ENCODE results near the gene ZNF385B.

ZNF385B gene

GRCh38 chr2:179769323-179769722 lies 92.1 kb downstream of the ZNF385B start:
- Histone ChIP-seq H3K36me3 (ENCODE audit: insufficient read depth, low read depth, low read length) (no peaks in the 10 kb centered on the region), H3K9ac (ENCODE audit: low read depth, low read length) (no peak overlapping the region)

GRCh38 chr2:179768765-179769164 lies 92.6 kb downstream of the ZNF385B start:
- Histone ChIP-seq H3K36me3 (ENCODE audit: insufficient read depth, low read depth, low read length) (no peaks in the 10 kb centered on the region), H3K27me3 (ENCODE audit: insufficient read depth, low read length) (no peaks in the 10 kb centered on the region), H3K27ac (ENCODE audit: low read length) (no peak overlapping the region)

More at GRCh38 chr2:179769323-179769722, 92.1 kb downstream of the ZNF385B start:
- H3K27ac ChIP-seq (ENCODE audit: low read length), result no peak overlapping the region
- no peaks in the 10 kb centered on the region for H3K9me3 ChIP-seq (ENCODE audit: insufficient read depth, low read depth, low read length)
- H3K4me3 ChIP-seq (ENCODE audit: low read length), result no peak overlapping the region
- peaks cover 13% of the 10 kb centered on the region; the same call in 1 of the 2 replicates for H3K4me1 ChIP-seq (ENCODE audit: insufficient read depth, low read length)
- H3K27me3 ChIP-seq (ENCODE audit: insufficient read depth, low read length), result no peaks in the 10 kb centered on the region

GRCh38 chr2:179765666-179766065 lies 95.7 kb downstream of the ZNF385B start:
- peak overlapping the region; percentile 29; the same call in 1 of the 2 replicates for H3K9ac ChIP-seq (ENCODE audit: low read depth, low read length)
- no peaks in the 10 kb centered on the region for H3K36me3 ChIP-seq (ENCODE audit: insufficient read depth, low read depth, low read length)
- no peaks in the 10 kb centered on the region for H3K27me3 ChIP-seq (ENCODE audit: insufficient read depth, low read length)
- no peak overlapping the region for H3K27ac ChIP-seq (ENCODE audit: low read length)
- no peak overlapping the region for H3K4me3 ChIP-seq (ENCODE audit: low read length)
- no peaks in the 10 kb centered on the region; the same call in 1 of the 2 replicates for H3K9me3 ChIP-seq (ENCODE audit: insufficient read depth, low read depth, low read length)
- peaks cover 13% of the 10 kb centered on the region; the same call in 1 of the 2 replicates for H3K4me1 ChIP-seq (ENCODE audit: insufficient read depth, low read length)

More at GRCh38 chr2:179768765-179769164, 92.6 kb downstream of the ZNF385B start:
- Histone ChIP-seq H3K9me3 (ENCODE audit: insufficient read depth, low read depth, low read length) (no peaks in the 10 kb centered on the region), H3K4me1 (ENCODE audit: insufficient read depth, low read length) (peaks cover 13% of the 10 kb centered on the region; the same call in 1 of the 2 replicates), H3K9ac (ENCODE audit: low read depth, low read length) (no peak overlapping the region), H3K4me3 (ENCODE audit: low read length) (no peak overlapping the region)

- Histone ChIP-seq H3K4me3 (ENCODE audit: low read length) (no peak overlapping the region), H3K27me3 (ENCODE audit: insufficient read depth, low read length) (no peaks in the 10 kb centered on the region), H3K4me1 (ENCODE audit: insufficient read depth, low read length) (peaks cover 13% of the 10 kb centered on the region; the same call in 1 of the 2 replicates), H3K27ac (ENCODE audit: low read length) (no peak overlapping the region), H3K9me3 (ENCODE audit: insufficient read depth, low read depth, low read length) (no peaks in the 10 kb centered on the region; the same call in 1 of the 2 replicates), H3K9ac (ENCODE audit: low read depth, low read length) (no peak overlapping the region), H3K36me3 (ENCODE audit: insufficient read depth, low read depth, low read length) (no peaks in the 10 kb centered on the region)
These were observed 96.7 kb downstream of the ZNF385B start for GRCh38 chr2:179764710-179765109.

GRCh38 chr2:179758636-179759035 lies 102.8 kb downstream of the ZNF385B start:
- H3K27me3 ChIP-seq (ENCODE audit: insufficient read depth, low read length), result no peaks in the 10 kb centered on the region
- peaks cover 22% of the 10 kb centered on the region for H3K9me3 ChIP-seq (ENCODE audit: insufficient read depth, low read depth, low read length)
- H3K27ac ChIP-seq (ENCODE audit: low read length), result no peak overlapping the region
- no peak overlapping the region for H3K9ac ChIP-seq (ENCODE audit: low read depth, low read length)
- H3K36me3 ChIP-seq (ENCODE audit: insufficient read depth, low read depth, low read length), result no peaks in the 10 kb centered on the region
- H3K4me1 ChIP-seq (ENCODE audit: insufficient read depth, low read length), result no peaks in the 10 kb centered on the region
- no peak overlapping the region for H3K4me3 ChIP-seq (ENCODE audit: low read length)

- Histone ChIP-seq H3K36me3 (ENCODE audit: insufficient read depth, low read depth, low read length) (no peaks in the 10 kb centered on the region), H3K9me3 (ENCODE audit: insufficient read depth, low read depth, low read length) (no peaks in the 10 kb centered on the region), H3K4me3 (ENCODE audit: low read length) (no peak overlapping the region), H3K27ac (ENCODE audit: low read length) (no peak overlapping the region), H3K27me3 (ENCODE audit: insufficient read depth, low read length) (no peaks in the 10 kb centered on the region), H3K9ac (ENCODE audit: low read depth, low read length) (no peak overlapping the region), H3K4me1 (ENCODE audit: insufficient read depth, low read length) (no peaks in the 10 kb centered on the region)
These were observed 110.1 kb downstream of the ZNF385B start for GRCh38 chr2:179751163-179751809.

GRCh38 chr2:179749210-179749609 lies 112.2 kb downstream of the ZNF385B start:
- H3K4me1 ChIP-seq (ENCODE audit: insufficient read depth, low read length), result no peaks in the 10 kb centered on the region
- H3K27ac ChIP-seq (ENCODE audit: low read length), result no peak overlapping the region

GRCh38 chr2:179746981-179747380 lies 114.4 kb downstream of the ZNF385B start:
- no peak overlapping the region for H3K9ac ChIP-seq (ENCODE audit: low read depth, low read length)
- H3K36me3 ChIP-seq (ENCODE audit: insufficient read depth, low read depth, low read length), result no peaks in the 10 kb centered on the region
- H3K4me3 ChIP-seq (ENCODE audit: low read length), result no peak overlapping the region
- no peaks in the 10 kb centered on the region for H3K27me3 ChIP-seq (ENCODE audit: insufficient read depth, low read length)
- no peaks in the 10 kb centered on the region for H3K4me1 ChIP-seq (ENCODE audit: insufficient read depth, low read length)
- no peaks in the 10 kb centered on the region for H3K9me3 ChIP-seq (ENCODE audit: insufficient read depth, low read depth, low read length)
- H3K27ac ChIP-seq (ENCODE audit: low read length), result no peak overlapping the region

More at GRCh38 chr2:179749210-179749609, 112.2 kb downstream of the ZNF385B start:
- Histone ChIP-seq H3K36me3 (ENCODE audit: insufficient read depth, low read depth, low read length) (no peaks in the 10 kb centered on the region), H3K9ac (ENCODE audit: low read depth, low read length) (no peak overlapping the region), H3K4me3 (ENCODE audit: low read length) (no peak overlapping the region), H3K27me3 (ENCODE audit: insufficient read depth, low read length) (no peaks in the 10 kb centered on the region), H3K9me3 (ENCODE audit: insufficient read depth, low read depth, low read length) (no peaks in the 10 kb centered on the region)

GRCh38 chr2:179745635-179746256 lies 115.7 kb downstream of the ZNF385B start:
- Histone ChIP-seq H3K4me1 (ENCODE audit: insufficient read depth, low read length) (no peaks in the 10 kb centered on the region), H3K9me3 (ENCODE audit: insufficient read depth, low read depth, low read length) (no peaks in the 10 kb centered on the region), H3K4me3 (ENCODE audit: low read length) (no peak overlapping the region)

GRCh38 chr2:179744401-179744800 lies 117.0 kb downstream of the ZNF385B start:
- Histone ChIP-seq H3K4me1 (ENCODE audit: insufficient read depth, low read length) (no peaks in the 10 kb centered on the region), H3K27me3 (ENCODE audit: insufficient read depth, low read length) (no peaks in the 10 kb centered on the region), H3K9me3 (ENCODE audit: insufficient read depth, low read depth, low read length) (no peaks in the 10 kb centered on the region), H3K4me3 (ENCODE audit: low read length) (no peak overlapping the region), H3K36me3 (ENCODE audit: insufficient read depth, low read depth, low read length) (no peaks in the 10 kb centered on the region), H3K9ac (ENCODE audit: low read depth, low read length) (no peak overlapping the region), H3K27ac (ENCODE audit: low read length) (no peak overlapping the region)

More at GRCh38 chr2:179745635-179746256, 115.7 kb downstream of the ZNF385B start:
- Histone ChIP-seq H3K36me3 (ENCODE audit: insufficient read depth, low read depth, low read length) (no peaks in the 10 kb centered on the region), H3K27me3 (ENCODE audit: insufficient read depth, low read length) (no peaks in the 10 kb centered on the region), H3K9ac (ENCODE audit: low read depth, low read length) (no peak overlapping the region), H3K27ac (ENCODE audit: low read length) (no peak overlapping the region)

GRCh38 chr2:179741317-179741716 lies 120.1 kb downstream of the ZNF385B start:
- no peak overlapping the region for H3K9ac ChIP-seq (ENCODE audit: low read depth, low read length)
- H3K36me3 ChIP-seq (ENCODE audit: insufficient read depth, low read depth, low read length), result no peaks in the 10 kb centered on the region
- no peaks in the 10 kb centered on the region for H3K9me3 ChIP-seq (ENCODE audit: insufficient read depth, low read depth, low read length)
- no peaks in the 10 kb centered on the region for H3K4me1 ChIP-seq (ENCODE audit: insufficient read depth, low read length)
- no peak overlapping the region for H3K4me3 ChIP-seq (ENCODE audit: low read length)
- no peak overlapping the region for H3K27ac ChIP-seq (ENCODE audit: low read length)
- no peaks in the 10 kb centered on the region for H3K27me3 ChIP-seq (ENCODE audit: insufficient read depth, low read length)

- Histone ChIP-seq H3K4me1 (ENCODE audit: insufficient read depth, low read length) (no peaks in the 10 kb centered on the region), H3K9ac (ENCODE audit: low read depth, low read length) (no peak overlapping the region), H3K9me3 (ENCODE audit: insufficient read depth, low read depth, low read length) (no peaks in the 10 kb centered on the region), H3K4me3 (ENCODE audit: low read length) (no peak overlapping the region), H3K27ac (ENCODE audit: low read length) (no peak overlapping the region), H3K36me3 (ENCODE audit: insufficient read depth, low read depth, low read length) (no peaks in the 10 kb centered on the region), H3K27me3 (ENCODE audit: insufficient read depth, low read length) (no peaks in the 10 kb centered on the region)
These were observed 131.4 kb downstream of the ZNF385B start for GRCh38 chr2:179729966-179730365.

Data from iPS-20b (cell line).